Measurements from ENCODE around the gene CGB5.

The CGB5 gene

DNA sequence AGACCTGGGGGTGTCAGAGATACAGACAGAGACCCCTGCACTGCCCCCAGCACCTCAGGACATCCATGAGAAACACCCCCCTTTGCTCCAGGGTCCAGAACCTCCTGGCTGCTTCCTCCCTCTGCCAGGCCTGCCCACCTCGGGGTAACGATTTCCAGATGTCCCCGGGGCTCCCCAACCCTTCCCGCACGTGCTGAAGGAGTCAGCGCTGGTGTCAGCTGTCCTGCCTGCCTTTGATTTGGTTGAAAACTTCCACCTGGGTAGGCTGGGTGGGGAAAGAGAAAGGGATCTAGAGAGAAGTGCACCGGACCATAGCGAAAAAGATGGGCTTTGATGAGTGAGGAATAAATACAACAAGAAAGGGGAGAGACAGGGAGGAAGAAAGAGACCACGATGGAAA lies 15.4 kb downstream of the CGB5 start:
- no peak for DNase-seq

DNA sequence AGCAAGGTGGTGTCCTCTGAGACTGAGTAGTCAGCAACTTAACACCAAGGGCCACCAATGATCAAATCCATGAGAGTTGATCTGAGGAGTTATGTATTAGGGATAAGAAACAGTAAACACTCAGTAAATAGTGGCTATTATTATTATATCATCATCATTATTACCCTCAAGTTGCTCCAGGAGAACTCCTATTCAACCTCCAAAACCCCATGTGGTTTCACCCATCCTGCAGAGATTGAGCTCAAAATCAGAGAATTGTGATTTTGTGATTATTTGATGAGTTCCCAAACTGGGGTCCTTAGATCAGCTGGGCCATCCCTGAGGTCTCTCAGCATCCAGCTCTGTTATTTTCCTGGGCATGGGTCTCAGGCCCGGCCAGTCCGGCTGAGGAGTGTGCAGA lies 17.4 kb downstream of the CGB5 start:
- no peak for DNase-seq

DNA sequence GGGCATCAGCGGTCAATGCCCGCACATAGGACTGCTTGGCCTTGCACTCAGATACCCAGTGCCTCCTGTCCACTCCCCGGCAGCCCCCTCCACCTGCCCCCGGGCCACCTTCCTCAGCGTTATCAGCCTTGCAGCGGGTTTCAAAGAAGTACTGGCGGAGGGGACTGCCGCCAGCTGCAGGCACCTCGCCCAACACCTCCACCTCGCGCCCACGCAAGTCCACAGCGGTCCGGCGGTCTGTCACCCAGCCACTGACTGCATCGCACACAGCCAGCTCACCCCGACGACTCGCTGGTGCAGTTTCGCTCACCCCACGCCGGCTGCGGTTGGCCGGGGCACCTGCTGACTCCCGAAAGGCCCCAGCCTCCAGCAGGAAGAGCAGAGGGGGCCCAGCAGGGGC lies 17.8 kb downstream of the CGB5 start:
- DNase-seq = no peak

DNA sequence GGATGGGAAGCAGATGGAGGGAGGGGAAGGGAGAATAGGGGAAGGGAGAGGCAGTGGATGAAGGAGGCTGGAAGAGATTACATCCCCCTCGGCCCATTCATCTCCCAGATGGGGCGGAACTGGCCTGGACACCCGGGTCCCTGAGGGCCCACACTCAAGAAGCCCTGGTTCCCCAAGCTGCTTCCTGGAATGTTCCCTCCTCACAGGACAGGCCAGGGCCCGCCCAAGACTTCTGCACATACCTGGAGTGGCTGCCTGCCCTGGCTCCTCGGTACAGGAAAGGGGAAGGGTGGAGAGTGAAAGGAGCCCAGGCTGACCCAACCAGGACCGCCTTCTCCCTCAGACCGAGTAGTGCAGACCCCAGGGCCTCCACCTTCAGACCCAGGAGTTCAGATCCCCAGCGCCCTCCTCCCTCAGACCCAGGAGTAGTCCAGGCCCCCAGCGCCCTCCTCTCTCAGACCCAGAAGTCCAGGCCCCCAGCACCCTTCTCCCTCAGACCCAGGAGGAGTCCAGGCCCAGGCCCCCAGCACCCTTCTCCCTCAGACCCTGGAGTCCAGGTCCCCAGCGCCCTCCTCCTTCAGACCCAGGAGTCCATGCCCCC lies 20.5 kb downstream of the CGB5 start:
- no peak for DNase-seq

DNA sequence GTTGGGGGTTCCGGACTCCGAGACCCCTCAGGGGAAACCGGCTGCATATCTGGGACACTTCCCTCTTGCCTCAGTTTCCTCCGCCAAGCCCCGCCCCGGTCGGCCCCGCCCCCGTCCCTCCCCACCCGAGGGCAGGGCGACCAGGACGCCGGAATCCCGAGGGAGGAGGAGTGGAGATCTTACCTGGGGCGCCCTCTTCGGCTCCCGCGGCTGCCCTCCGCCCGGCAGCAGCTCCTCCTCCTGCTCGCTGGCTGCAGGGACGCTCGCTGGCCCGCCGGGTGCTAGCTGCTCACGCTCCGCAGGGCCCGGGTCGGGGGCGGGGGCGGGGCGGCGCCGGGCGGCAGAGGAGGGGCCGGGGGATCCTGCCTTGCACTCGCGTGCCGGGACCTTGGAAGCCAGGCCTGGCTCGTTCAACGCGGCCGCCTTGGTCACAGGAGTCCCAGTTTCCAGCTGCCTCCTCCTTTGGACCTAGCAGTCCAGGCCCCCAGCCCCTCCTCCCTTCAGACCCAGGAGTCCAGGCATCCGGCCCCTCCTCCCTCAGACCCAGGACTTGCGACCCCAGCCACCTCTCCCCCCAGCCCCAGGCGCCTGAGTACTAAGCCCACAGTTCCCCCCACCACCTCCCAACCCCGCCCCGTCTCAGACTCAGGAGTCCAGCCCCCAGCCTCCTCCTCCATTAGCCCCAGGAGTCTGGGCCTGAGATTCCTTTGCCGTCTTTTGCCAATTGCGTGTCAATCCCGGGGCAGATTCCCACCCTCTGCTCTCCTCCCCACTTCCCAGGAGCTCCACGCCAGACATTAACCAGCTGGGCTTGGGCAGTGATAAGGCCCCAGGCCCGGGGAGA lies 21.3 kb downstream of the CGB5 start, which contains the start of gene NTF4:
Gene NTF4, minus strand, starts transcription at position 51 of the 844 bp plus-strand sequence. CDS start 2,821 bp downstream, outside the sequence.
- DNase-seq = no peak

DNA sequence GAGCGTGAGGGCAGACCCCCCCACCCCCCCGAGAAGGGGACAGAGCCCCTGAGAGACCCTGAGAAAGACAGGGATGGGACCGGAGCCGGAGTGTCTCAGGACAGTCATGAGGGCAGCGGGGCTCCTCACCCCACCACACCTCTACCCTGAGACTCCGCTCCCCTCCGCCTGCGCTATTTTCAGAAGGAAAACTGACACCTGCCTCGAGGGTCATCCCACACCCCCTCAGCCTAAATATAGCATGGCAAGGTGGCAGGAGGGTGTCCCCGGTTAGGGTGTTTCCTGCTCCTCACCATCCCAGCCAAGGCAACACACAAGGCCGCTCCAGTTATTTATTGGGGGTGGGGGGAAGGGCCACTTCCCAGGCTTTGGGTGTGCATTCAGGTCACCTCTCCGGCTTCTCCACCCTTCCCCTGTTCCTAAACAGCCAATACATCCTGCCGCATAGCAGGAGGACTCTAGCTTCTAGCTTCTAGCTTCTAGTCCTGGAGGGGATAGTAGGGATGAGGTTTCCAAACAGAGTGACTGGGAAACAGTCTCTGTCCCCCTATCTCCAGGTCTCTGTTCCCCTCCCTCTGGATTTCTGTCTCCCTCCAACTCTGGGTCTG lies 22.4 kb downstream of the CGB5 start:
- DNase-seq = no peak

DNA sequence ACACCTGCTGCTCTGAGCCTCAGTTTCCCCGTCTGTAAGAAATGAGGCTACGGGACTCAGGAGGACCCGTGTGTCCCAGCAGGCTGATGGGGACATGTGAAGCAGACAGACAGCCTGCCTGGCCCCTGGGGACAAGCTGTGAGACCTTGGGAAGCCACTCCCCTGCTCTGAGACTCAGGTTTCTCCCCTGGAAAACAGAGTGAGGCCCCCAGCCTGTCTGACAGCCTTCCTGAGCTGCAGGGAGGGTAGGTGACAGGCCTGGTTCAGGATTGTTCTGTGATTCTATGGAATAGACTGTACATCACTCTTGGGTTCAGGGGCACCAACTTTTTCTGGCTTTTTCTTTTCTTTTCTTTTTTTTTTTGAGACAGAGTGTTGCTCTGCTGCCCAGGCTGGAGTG lies 23.9 kb downstream of the CGB5 start:
- DNase-seq = no peak

DNA sequence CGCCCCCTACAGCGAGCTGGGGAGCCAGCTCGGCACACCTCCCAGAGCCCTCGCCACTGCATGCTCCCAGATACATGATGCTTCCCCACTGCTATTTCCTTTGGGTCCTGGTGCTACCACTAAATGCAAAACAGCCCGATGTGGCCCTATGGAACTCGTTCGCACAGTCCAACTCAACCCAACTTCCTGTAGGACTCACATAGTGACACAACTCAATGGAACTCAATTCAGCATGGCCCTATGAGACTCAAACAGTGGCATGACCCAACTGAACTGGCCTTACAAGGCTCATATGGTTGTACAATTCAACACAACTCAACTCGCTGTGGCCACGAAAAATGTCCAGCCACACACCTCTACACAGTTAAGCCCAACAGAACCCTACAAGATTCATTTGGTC lies 25.4 kb downstream of the CGB5 start:
- DNase-seq = no peak

DNA sequence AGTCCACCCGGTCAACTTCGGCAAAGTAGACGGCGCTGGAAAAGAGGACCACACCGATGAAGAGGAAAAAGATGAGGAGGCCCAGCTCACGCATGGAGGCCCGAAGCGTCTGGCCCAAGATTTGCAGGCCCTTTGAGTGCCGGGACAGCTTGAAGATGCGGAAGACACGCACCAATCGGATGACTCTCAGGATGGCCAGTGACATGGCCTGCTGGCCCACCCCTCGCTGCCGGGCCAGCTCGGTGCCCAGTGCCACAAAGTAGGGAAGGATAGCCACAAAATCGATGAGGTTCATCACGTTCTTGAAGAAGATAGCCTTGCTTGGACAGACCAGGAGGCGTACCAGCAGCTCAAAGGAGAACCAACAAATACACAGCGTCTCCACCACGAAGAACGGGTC lies 26.8 kb downstream of the CGB5 start:
- no peak for DNase-seq

DNA sequence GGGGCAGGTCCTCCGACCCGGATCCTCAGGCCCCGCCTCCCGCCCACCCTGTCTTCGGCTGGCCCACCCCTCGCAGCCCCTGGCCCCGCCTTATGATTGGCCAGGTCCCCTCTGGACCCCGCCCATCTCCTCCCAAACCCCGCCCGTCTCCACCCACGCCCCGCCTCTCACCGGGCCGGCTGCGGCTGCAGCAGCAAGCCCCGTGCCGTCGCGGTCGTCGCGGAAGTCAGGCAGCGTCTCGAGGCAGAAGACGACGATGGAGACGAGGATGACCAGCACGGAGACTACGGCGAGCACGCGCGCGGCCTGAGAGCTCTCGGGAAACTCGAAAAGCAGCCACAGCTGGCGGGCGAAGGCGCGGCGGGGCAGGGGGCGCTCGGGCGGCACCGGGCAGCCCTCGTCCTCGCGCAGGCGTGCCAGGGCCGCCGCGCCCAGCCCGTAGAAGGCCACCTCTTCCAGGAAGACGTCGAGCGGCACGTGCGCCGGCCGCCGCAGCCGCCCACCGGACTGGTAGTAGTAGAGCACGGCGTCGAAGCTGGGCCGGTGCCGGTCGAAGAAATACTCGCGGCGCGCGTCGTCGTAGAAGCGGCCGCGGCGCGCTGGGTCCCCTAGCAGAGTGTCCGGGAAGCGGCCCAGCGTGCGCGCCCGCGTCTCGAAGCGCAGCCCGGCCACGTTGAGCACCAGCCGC lies 28.4 kb downstream of the CGB5 start:
- no peak for DNase-seq

DNA sequence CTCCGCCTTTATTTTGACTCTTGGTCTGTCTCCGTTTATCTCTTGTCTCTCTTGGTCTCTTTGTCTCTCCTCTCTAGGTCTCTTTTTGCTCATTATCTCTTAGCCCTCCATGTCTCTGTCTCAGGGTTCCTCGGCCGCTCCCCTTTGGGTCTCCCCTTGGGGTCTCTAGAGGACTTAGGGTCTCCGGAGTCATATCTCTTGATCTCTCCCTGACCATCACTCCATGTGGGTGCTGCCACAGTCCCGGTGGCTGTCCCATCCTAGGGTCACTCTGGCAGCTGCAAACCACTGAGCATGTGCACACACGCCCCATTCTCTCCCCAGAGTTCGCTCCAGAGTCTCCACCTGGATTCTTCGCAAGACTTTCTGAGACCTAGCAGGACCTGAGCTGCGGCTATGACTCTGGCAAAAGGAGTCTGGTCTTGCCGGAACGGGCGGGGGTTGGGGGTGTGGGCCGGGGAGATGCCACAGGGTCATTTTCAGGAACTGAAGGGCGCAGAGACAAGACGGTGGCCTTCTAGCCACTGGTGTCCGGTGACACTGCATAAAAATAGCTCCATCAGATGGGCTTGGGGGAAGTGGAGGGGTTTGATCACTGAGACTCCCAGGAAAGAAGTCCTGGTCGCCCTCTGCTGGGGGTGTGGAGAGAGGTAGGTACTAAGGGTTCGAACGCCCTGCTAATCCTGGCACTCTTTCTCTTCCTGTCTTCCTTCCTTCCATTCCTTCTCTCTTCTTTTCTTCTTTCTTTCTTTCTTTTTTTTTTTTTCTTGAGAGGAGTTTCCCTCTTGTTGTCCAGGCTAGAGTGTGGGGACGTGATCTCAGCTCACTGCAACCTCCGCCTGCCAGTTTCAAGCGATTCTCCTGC lies 30.1 kb downstream of the CGB5 start:
- DNase-seq = no peak

DNA sequence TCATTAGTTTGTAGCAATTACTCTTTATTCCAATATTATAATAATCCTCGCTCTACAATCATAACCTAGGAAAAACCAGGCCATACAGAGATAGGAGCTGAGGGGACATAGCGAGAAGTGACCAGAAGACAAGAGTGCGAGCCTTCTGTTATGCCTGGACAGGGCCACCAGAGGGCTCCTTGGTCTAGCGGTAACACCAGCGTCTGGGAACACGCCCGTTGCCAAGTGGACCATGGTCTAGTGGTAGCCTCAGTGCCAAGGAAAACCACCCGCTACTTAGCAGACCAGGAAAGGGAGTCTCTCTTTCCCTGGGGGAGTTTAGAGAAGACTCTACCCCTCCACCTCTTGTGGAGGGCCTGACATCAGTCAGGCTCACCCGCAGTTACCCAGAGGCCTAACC lies 31.2 kb downstream of the CGB5 start:
- peak; percentile 55 for DNase-seq

DNA sequence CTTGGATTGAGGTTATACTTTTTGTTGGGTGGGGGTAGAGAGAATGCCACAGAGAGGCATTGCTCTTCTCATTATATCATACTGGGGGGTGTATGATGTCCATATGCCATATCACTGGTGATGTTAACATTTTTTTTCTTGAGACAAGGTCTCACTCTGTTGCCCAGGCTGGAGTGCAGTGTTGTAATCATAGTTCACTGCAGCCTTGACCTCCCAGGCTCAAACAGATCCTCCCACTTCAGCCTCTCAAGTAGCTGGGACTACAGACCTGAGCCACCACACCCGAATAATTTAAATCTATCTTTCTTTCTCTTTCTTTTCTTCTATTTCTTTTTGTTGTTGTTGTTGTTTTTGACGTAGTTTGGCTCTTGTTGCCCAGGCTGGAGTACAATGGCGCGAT lies 36.7 kb downstream of the CGB5 start:
- DNase-seq = no peak

DNA sequence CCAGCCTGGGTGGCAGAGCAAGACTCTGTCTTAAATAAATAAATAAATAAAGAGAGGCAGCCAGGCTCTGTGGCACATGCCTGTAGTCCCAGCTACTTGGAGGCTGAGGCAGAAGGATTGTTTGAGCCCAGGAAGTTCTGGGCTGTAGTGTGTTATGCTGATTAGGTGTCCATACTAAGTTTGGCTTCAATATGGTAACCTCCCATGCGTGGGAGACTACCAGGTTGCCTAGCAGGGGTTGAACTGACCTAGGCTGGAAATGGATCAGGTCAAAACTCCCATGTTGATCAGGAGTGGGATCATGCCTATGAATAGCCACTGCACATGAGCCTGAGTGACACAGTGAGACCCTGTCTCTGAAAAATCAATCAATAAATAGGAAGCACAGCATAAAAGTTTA lies 37.6 kb downstream of the CGB5 start:
- no peak for DNase-seq

DNA sequence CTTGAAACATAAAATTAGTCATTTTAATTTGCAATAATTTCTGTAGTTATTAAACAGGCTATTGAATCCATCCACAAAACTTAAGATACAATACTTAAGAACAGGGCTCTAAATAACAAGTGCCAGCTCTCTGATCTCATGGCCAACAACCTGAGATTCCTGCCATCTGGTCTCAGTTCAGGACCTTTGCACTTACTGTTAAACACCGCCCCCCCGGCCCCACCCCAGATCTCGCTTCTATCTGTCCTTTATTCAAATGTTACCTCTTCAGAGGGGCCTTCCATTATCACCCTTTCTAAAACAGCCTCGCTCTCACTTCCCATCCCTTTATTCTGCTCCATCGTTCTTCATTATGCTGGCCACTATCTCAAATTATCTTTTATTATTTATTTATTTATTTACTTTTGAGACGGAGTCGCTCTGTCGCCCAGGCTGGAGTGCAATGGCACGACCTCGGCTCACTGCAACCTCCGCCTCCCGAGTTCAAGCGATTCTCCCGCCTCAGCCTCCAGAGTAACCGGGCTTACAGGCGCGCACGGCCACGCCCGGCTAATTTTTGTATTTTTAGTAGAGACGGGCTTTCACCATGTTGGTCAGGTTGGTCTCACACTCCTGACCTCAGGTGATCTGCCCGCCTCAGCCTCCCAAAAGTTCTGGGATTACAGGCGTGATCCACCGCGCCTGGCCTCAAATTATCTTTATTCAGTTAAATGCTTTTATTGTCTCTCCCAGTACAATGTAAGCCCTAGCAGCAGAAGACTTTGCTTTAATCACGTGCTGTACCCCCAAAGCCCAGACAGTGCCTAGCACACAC lies 40.8 kb downstream of the CGB5 start:
- DNase-seq = no peak

DNA sequence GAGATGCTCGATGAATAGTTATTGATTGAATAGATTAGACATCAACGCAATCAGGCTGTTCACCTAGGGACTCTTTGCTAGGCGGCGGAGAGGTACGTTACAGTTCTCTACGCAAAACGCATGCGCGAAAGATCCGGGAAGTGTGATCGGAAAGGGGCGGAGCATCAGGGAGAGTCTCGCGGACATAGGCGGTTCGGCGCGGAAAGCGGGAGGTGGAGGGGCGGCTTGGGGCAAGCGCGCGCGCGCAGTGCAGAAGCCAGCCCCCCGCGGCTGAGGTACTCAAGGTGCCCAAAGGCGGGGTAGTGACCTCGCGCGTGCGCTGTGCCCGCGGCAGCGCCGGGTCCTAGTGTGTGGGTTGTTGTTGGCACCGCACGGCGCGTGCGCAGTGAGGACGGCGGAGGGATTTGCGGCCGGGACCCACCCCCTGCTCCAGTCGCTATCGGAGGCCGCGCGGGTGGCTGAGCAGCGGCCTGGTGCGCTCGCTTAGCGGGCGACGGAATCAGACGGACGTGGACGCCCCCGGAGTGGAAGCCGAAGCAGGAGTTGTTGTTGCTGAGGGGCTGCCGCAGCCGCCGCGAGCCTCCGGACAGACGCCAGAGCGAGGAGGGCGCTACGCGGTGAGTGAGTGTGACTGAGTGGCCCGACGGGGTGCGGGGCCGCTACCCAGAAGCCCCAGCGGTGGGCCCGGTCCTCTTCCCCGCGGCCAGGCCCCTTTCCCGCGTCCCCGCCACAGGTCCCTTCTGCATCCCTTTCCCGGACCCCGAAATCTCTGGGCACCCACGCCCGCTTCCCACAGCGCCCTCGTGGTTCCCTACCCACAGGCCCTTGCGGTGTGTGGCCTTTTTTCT lies 41.6 kb downstream of the CGB5 start, which contains the start of gene SNRNP70:
Gene SNRNP70, plus strand, starts transcription at position 432 of the 848 bp plus-strand sequence. CDS start 964 bp downstream, outside the sequence.
- peak; percentile 97 for DNase-seq

DNA sequence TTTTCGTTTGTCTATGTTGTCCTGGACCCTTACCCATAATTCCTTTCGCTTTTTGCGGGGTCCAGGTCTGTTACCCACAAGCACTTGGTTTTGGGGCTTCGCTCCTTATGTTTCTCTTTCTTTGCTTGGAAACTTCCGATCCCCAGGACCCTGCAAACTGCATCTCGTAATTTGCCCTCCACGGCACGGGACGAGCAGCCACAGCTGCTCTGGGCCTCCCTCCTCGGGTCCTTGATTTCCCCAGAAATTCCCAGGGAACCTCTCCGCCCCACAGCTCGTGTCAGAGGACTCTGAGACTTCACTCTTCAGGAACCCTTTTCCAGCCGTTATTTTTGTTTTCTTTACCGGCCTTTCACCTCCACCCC lies 42.2 kb downstream of the CGB5 start:
- DNase-seq = no peak

DNA sequence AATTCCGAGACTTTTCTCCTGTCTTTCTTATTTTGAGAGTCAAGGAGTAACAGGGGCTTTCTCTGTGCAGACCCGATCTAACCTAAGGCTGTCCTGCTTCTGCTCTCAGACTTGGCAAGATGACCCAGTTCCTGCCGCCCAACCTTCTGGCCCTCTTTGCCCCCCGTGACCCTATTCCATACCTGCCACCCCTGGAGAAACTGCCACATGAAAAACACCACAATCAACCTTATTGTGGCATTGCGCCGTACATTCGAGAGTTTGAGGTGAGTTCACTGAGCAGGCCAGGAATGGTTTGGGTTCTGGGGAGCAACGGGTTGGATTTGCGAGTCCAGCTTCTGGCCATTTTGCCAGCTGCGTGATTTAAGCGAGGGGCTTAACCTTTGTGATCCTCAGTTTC lies 42.6 kb downstream of the CGB5 start:
- no peak for DNase-seq

DNA sequence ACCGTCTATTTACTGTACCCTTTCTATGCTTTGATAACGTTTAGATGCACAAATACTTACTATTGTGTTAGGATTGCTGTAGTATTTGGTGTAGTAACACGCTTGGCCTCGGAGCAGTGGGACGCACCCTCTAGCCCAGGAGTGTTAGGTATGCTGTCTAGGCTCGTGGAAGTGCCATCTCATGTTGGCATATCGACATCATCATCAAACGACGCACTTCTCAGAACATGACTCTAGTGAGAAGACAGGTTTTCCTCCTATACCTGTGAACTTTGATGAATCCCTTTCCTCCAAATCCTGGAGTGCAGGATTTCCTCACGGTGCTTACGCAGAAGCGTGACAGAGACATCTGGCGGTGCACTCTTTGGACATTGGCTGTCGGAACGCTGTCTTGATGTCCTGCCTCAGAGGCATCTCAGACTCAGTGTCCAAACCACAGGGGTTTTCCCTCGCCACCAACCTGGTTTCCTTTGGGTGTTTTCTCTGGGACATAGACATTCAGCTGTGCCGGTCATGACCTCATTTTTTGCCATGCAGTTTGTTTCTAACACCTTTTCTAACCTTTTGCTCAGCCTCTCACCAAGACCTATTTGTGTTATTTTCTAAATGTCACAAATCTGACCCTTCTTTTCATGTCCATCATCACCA lies 47.9 kb downstream of the CGB5 start:
- DNase-seq = no peak

DNA sequence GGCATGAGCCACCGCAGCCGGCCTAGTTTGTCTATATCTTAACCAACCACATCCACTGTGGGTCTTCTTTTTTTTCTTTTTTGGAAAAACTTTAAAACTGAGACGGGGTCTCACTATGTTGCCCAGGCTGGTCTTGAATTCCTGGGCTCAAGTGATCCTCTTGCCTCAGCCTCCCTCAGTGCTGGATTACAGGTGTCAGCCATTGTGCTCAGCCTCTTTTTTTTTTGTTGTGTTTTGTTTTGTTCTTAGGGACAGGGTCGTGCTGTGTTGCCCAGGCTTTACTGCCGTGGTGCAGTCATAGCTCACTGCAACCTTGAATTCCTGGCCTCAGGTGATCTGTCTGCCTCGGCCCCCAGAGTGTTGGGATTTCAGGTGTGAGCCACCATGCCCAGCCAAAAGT lies 49.0 kb downstream of the CGB5 start:
- DNase-seq = no peak

All from DMS79 (cell line).